ENCODE data around the gene DUOXA2.

DNA sequence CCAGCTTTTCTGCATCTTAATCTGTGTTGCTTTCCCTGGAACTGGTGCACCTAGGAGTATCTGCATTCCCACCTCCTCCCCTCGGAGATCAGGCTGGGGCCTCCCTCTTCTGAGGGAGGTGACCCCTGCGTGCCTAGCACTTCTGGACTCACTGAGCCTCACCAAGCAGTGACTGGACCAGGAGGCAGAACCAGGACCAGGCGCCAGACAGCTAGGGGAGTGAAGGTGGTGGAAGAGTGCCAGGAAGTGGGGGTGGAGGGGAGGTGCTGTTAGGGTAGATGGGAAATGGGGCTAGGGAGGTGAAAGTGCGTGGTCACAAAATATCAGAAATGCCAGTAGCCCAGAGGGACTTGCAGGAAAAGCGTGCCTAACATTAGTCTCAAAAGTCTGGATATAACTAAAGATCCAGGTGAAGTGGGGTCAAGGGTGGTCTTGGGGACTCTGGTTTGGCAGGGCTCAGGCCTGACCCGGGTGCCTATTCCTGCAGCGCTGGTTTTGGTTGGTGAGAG, 1.2 kb downstream of the DUOXA2 start:
- TF ChIP-seq, protein P1, sequence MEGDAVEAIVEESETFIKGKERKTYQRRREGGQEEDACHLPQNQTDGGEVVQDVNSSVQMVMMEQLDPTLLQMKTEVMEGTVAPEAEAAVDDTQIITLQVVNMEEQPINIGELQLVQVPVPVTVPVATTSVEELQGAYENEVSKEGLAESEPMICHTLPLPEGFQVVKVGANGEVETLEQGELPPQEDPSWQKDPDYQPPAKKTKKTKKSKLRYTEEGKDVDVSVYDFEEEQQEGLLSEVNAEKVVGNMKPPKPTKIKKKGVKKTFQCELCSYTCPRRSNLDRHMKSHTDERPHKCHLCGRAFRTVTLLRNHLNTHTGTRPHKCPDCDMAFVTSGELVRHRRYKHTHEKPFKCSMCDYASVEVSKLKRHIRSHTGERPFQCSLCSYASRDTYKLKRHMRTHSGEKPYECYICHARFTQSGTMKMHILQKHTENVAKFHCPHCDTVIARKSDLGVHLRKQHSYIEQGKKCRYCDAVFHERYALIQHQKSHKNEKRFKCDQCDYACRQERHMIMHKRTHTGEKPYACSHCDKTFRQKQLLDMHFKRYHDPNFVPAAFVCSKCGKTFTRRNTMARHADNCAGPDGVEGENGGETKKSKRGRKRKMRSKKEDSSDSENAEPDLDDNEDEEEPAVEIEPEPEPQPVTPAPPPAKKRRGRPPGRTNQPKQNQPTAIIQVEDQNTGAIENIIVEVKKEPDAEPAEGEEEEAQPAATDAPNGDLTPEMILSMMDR (conservative IDR thresholded peaks at IDR 0.05; ENCODE audit: low read length): no peak
- no peak for TF ChIP-seq EZH2phosphoT487 (IDR thresholded peaks at IDR 0.05; ENCODE audit: borderline replicate concordance)
